HTERT RPE-1 (cell line): ENCODE results near the gene RUNX2.
"Not testable (repeated sequence)": the region's sequence is repeated elsewhere in the genome, so short reads cannot be mapped to it uniquely, and the experiment has no call there.

ENCODE experiments used
- in situ Hi-C: fragments of 300-500 bp; cut with MboI; formaldehyde crosslinking; loops from 4 replicates; pipeline ENCODE4 v1.14.3; 2020; ENCODE audit warnings: low sequenced_read_pairs

The RUNX2 gene

GRCh38 chr6:45454008-45454911, 126.1 kb downstream of the RUNX2 start:
- in situ Hi-C loops, result no loop called here

- in situ Hi-C loops, result no loop called here
These were observed 127.3 kb downstream of the RUNX2 start for GRCh38 chr6:45455408-45455807.

DNA sequence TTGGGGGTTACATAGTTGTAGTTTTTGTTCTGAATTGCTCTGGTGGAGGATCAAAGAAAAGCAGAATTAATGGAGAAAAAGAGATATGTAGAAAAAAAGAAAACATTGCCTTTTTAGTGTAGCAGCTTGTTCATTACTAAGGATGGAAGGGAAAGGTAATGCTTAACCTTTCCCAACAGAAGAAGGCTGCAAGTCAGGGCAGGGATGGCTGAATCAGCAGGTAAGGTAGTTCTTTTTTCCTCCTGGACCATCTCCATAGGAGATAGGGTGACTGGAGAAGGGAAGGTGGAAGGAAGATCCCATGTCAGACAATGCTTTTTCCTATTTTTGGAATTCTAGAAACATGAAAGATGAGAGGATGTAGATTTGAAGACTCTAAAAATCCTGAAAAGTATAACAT, 129.0 kb downstream of the RUNX2 start:
- in situ Hi-C loops, result no loop called here

DNA sequence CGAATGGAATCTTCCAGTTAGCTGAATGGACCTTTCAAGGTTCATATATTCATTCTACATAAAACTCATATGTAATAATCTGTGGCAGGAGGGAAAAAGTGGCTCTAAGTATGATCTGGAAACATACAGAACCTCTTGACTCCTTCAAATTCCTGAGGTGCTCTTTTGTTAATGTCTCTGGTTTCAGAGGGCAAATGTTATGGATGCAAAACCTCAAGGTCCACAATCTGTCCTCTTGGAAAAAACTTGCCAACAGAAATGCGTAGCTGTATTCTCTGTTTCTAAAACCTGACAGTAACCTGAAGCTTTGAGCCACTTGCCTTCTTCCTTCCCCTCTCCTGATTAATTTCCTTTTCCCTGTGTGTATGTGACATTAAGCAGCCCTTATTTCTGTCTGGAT, 130.5 kb downstream of the RUNX2 start:
- in situ Hi-C loops, result no loop called here

DNA sequence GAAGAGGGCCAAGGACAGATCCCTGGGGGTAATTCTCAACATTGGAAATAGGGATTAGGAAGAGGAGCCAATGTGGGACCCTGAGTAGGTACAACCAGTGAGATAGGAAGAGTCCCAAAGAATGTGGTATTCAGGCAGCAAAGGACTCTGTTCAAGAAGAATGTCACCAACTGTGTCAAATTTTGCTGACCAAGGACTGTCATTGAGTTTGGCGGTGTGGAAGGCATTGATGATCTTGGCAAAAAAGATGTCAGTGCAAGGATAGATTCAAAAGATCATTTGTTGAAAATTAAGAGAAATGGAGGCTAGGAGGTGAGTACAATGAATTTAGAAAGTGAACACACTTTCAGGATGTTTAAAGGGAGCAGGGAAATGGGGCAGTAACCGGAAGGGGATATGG, 132.0 kb downstream of the RUNX2 start:
- in situ Hi-C loops, result no loop called here

GRCh38 chr6:45461486-45461885, 133.4 kb downstream of the RUNX2 start:
- in situ Hi-C loops, result no loop called here

DNA sequence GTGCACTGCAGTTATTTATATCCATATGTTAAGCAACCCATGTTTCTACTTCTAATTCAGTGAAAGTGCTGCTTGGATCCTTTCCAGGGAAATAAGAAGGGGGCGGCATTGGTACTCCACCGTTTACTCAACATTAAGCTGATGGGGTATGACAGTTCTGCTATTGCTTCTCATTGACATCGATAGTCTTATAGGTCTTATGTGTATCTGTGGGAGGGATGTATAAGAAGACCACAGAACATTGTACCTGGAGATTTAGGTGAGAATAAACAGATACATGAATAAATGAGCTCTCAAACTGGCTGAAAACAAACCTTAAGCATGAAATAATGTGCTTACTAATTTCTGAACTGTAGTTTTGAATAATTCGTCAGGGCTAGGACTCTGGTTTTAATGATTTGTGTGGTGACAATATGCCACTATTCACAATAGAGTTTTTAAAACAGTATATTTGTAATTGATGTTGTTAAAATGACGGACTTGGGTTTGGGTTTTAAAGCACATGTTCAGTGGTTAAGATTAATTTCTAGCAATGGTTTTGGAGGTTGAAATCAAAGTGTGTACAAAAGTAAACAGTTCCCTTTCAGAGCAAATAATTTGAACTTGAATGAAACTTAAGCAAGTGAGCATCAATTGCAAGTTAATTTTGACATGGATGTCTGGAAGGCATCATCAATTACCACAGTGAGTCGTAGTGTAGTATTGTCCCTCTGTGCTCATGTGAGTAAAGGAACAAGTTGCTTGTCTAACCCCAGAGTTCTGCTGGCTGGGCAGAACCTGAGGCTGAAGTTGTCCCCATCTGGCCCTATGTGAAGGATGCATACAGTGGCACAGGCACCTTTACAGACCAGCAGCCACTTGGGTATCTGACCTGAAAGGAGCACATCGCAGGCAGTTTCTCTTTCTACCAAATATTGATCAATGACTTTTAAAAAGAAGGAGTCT, 134.3 kb downstream of the RUNX2 start:
- in situ Hi-C loops, result no loop called here

DNA sequence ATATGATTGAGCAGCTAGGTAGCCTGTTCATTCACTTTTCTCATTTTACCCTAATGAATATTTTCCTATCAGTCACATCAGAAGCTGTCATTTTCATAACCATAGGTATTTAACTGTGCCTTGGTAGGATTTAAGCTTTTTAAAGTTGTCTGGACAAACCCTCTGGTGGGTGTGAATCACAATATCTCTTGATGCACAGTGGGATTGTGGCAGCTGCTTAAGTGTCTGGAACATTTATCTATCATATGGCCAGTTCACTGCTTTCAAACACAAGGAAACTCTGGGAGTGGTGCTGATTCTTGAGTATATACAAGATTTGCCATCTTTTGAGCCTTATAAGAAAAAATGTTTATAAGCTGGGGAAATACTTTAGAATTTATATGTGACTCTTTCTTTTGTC, 136.6 kb downstream of the RUNX2 start:
- in situ Hi-C loops, result no loop called here

- in situ Hi-C loops, result no loop called here
These were observed 138.6 kb downstream of the RUNX2 start for GRCh38 chr6:45466686-45467085.

DNA sequence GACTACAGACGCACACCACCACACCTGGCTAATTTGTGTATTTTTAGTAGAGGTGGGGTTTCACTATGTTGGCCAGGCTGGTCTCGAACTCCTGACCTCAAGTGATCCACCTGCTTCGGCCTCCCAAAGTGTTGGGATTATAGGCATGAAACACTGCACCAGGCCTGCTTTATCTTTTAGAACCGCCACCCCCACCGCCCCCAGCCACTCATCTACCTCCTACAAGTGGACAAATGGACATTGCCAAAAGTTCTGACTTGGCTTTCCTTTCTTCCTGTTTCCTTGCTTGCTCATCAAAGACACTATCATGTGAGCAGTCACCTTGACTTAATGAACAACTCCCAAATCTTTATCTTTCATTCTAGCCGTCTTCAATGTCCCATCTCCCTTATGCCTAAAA, 139.3 kb downstream of the RUNX2 start:
- in situ Hi-C loops, result not testable (repeated sequence)

DNA sequence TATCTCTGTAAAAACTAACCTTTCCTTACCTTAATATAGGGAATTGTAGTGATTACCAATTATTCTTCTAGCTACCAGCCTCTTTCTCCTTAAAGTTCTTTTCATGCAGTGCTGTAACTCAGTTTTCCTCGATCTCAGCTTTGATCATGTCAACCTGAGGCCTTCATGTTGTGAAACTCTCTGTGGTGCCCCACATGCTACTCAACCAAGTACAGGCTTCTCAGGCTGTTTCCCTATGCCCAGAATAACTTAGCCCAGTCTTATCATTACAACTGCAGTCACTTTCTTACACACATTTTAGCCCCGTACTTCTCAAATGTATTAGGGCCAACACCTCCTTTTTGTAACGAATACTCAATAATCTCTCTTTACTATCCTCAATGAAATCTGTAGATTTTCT, 139.7 kb downstream of the RUNX2 start:
- in situ Hi-C loops, result no loop called here

- in situ Hi-C loops, result no loop called here
These were observed 141.5 kb downstream of the RUNX2 start for GRCh38 chr6:45469663-45470062.

DNA sequence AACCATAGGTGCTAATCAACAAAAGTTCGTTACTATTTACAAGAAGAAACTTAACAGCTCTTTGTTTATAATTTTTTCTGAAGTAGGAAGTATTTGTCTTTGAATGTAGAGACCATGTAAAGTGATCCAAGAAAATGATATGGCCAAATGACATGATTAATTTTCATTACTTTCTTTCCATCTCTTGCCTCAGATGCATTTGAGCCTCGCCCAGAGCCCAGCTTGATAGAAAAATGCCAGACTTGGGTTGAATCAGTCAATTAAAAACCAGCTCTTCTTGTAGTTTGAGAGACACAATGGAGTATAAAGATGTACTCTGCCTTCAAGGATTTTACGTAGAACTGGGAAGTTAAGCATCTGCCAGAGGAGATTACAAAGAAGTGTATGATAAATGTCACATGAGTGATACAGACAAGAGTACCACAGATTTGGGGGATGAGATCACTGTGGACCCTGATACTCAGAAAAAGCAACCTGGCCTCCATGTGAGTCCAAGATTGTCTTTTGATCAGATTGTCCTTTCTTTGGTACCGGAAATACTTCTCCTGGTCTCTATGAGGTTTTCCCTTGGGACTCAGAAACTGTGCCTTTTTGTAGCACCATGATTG, 142.1 kb downstream of the RUNX2 start:
- in situ Hi-C loops, result no loop called here

DNA sequence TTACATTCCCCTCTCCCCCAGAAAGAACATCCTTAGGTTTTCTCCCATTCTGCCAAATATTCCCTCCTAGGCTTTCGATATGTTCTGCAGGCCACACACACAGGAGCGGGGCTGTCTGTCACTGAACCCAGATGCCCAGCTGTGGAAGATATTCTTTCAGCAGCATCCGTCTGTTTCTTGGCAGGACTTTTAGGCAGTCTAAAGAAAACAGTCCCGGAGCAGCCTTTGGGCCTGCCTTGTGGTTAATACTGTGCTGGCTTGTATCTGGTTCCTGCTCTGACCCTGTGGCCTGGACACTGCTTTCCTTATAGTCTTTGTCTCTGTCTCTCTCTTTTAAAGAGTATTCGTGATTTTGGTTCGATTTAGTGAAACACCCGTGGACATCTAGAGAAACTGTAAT, 144.3 kb downstream of the RUNX2 start:
- in situ Hi-C loops, result no loop called here

GRCh38 chr6:45473121-45473993, 145.2 kb downstream of the RUNX2 start:
- in situ Hi-C loops, result no loop called here

GRCh38 chr6:45474376-45474775, 146.2 kb downstream of the RUNX2 start:
- in situ Hi-C loops, result no loop called here

- in situ Hi-C loops, result no loop called here
These were observed 148.2 kb downstream of the RUNX2 start for GRCh38 chr6:45476341-45476740.

GRCh38 chr6:45477278-45477677, 149.1 kb downstream of the RUNX2 start:
- in situ Hi-C loops, result no loop called here

GRCh38 chr6:45477790-45478189, 149.7 kb downstream of the RUNX2 start:
- in situ Hi-C loops, result no loop called here

DNA sequence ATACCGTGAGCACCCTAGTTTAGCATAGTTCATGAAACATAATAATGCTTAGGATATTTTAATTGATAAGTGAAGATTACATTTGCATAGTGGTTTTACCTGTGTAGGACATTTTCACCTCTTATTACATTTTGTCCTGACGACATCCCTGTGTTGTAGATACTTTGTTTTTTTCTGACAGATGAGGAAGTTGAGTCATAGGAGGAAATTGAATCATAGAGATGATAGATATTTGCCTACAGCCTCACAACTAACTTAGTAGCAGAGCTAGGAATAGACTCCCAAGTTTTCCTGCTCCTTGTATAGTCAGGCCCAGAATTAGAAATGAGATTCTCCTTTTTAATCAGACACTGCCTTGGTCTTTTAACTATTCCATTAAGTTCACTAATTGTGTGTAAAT, 150.1 kb downstream of the RUNX2 start:
- in situ Hi-C loops, result no loop called here
